ENCODE measurements around the gene ABCA5. TPM values are rescaled to one million over a fixed set of nuclear protein-coding genes. Genes with fewer than 3 reads are reported as not detected.
"Not testable (repeated sequence)": the region's sequence is repeated elsewhere in the genome, so short reads cannot be mapped to it uniquely, and the experiment has no call there.

ABCA5 gene
- polyA plus RNA-seq, 4 donors, result 11.5 to 135 (median 41.3) TPM

DNA sequence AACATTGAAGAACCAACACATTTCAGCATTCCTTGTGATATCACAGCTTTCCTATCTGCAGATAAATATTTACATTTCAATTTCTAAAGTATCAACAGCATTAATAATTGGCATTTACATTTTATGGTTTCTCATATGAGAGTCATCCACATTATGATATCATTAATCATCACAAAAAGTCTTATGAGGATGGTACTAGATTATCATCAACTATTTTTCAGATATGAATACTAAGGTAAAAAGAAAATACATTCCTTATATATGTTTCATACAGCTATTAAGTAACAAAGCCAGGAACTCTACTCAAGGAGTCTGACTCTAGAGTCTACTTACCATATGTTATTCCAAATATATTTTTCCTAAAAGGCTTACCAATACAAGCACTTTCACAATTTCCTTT is 40.7 kb downstream of the ABCA5 start:
- no peak overlapping the region for H3K4me3 ChIP-seq (ENCODE audit: low read depth in 1 of 3, low read length in 3 of 3)
- H3K27me3 ChIP-seq (ENCODE audit: control insufficient read depth in 3 of 3, insufficient read depth in 3 of 3, low read length in 3 of 3), result no peaks in the 10 kb centered on the region
- FAIRE-seq, result no peak
- H3K36me3 ChIP-seq (ENCODE audit: control insufficient read depth in 3 of 3, insufficient read depth in 2 of 3, low read depth in 1 of 3, low read length in 3 of 3), result peaks cover 3 to 22% (median 13%) of the 10 kb centered on the region in 3 donors
- no peaks in the 10 kb centered on the region for H3K9me3 ChIP-seq (ENCODE audit: control insufficient read depth in 2 of 2, insufficient read depth in 1 of 2, low read depth in 1 of 2, low read length in 1 of 2)
- DNase-seq, result no peak
- H3K27ac ChIP-seq (ENCODE audit: low read depth in 1 of 3, low read length in 2 of 3), result no peak overlapping the region
- H3K4me1 ChIP-seq (ENCODE audit: control insufficient read depth in 3 of 3, insufficient read depth in 2 of 3, low read depth in 1 of 3, low read length in 2 of 3), result no peaks in the 10 kb centered on the region

DNA sequence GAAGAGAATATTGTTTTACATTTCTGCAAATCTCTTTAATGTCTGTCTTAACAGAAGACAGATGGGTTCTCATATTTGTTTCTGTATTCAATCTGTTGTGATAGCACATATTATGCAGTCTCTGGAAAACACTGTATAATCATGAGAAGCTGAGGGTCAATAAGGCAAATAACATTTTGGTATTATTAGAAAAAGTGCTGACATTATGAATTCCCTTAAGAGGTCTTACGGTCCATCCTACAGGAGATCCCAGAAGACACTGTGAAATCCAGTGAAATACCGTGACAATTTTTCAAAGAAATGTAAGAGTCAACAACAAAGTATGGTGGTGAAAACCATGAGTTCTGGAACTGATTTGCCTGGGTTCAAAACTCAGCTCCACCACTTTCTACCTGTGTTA is 42.3 kb downstream of the ABCA5 start:
- Histone ChIP-seq H3K4me1 (ENCODE audit: control insufficient read depth in 3 of 3, insufficient read depth in 2 of 3, low read depth in 1 of 3, low read length in 2 of 3) (no peaks in the 10 kb centered on the region), H3K27me3 (ENCODE audit: control insufficient read depth in 3 of 3, insufficient read depth in 3 of 3, low read length in 3 of 3) (no peaks in the 10 kb centered on the region), H3K9me3 (ENCODE audit: control insufficient read depth in 2 of 2, insufficient read depth in 1 of 2, low read depth in 1 of 2, low read length in 1 of 2) (no peaks in the 10 kb centered on the region), H3K4me3 (ENCODE audit: low read depth in 1 of 3, low read length in 3 of 3) (no peak overlapping the region), H3K36me3 (ENCODE audit: control insufficient read depth in 3 of 3, insufficient read depth in 2 of 3, low read depth in 1 of 3, low read length in 3 of 3) (peaks cover 3 to 22% (median 13%) of the 10 kb centered on the region in 3 donors), H3K27ac (ENCODE audit: low read depth in 1 of 3, low read length in 2 of 3) (no peak overlapping the region)
- WGBS, 3 donors, result 94 to 100% (median 96%) methylated on average over 2 of the region's 2 CpGs
- DNase-seq (no peak), FAIRE-seq (no peak)

DNA sequence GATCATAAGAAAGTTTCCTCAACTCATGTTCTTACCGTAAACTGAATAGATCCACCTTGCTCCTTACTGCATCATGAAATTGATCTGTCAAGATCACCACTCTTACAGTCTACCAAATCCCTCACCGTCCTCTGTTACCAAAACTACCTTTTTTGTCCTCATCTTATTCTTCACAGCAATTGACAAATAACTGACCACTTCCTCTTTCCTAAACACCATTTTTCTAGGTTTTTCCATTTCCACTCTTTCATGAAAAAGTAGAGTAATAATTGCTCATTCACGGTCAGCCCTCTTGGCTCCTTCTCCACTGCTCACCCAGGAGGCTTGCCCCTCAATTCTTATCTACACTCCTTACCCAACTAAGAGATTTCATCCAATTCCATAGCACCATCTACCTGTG is 44.9 kb downstream of the ABCA5 start:
- no peak overlapping the region for H3K4me3 ChIP-seq (ENCODE audit: low read depth in 1 of 3, low read length in 3 of 3)
- H3K27me3 ChIP-seq (ENCODE audit: control insufficient read depth in 3 of 3, insufficient read depth in 3 of 3, low read length in 3 of 3), result no peaks in the 10 kb centered on the region
- WGBS, 3 donors, result 90 to 96% (median 93%) methylated on average over 3 of the region's 3 CpGs
- no peaks in the 10 kb centered on the region for H3K4me1 ChIP-seq (ENCODE audit: control insufficient read depth in 3 of 3, insufficient read depth in 2 of 3, low read depth in 1 of 3, low read length in 2 of 3)
- no peak for DNase-seq
- H3K36me3 ChIP-seq (ENCODE audit: control insufficient read depth in 3 of 3, insufficient read depth in 2 of 3, low read depth in 1 of 3, low read length in 3 of 3), result peaks cover 3 to 16% (median 11%) of the 10 kb centered on the region in 3 donors
- FAIRE-seq, result no peak
- H3K9me3 ChIP-seq (ENCODE audit: control insufficient read depth in 2 of 2, insufficient read depth in 1 of 2, low read depth in 1 of 2, low read length in 1 of 2), result no peaks in the 10 kb centered on the region
- no peak overlapping the region for H3K27ac ChIP-seq (ENCODE audit: low read depth in 1 of 3, low read length in 2 of 3)

DNA sequence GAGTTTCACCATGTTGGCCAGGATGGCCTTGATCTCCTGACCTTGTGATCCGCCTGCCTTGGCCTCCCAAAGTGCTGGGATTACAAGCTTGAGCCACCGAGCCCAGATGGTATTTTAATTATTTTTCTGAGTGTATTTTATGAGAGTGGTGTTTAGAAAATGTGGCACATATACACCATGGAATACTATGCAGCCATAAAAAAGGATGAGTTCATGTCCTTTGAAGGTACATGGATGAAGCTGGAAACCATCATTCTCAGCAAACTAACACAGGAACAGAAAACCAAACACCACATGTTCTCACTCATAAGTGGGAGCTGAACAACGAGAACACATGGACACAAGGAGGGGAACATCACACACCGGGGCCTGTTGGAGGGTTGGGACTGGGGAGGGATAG is 50.7 kb downstream of the ABCA5 start:
- not testable (repeated sequence) for H3K27ac ChIP-seq (ENCODE audit: low read depth in 1 of 3, low read length in 2 of 3); H3K9me3 ChIP-seq (ENCODE audit: control insufficient read depth in 2 of 2, insufficient read depth in 1 of 2, low read depth in 1 of 2, low read length in 1 of 2); DNase-seq; H3K4me1 ChIP-seq (ENCODE audit: control insufficient read depth in 3 of 3, insufficient read depth in 2 of 3, low read depth in 1 of 3, low read length in 2 of 3); H3K27me3 ChIP-seq (ENCODE audit: control insufficient read depth in 3 of 3, insufficient read depth in 3 of 3, low read length in 3 of 3); H3K4me3 ChIP-seq (ENCODE audit: low read depth in 1 of 3, low read length in 3 of 3); H3K36me3 ChIP-seq (ENCODE audit: control insufficient read depth in 3 of 3, insufficient read depth in 2 of 3, low read depth in 1 of 3, low read length in 3 of 3); FAIRE-seq
- WGBS, 3 donors, result 96 to 100% (median 99%) methylated on average over 4 of the region's 4 CpGs

DNA sequence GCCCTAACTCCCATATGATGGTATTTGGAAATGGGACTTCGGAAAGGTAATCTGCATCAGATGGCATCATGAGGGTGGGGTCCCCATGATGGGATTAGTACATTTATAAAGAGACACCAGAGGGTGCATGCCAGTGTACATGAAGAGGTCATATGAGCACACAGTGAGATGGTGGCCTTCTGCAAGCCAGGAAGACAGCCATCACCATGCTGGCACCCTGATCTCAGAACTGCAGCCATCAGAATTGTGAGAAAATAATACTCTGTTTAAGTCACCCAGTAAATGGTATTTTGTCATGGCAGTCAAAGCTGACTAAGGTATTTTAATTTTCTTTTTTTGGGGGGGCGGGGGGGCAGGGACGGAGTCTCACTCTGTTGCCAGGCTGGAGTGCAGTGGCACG is 51.2 kb downstream of the ABCA5 start:
- Histone ChIP-seq H3K4me1 (ENCODE audit: control insufficient read depth in 3 of 3, insufficient read depth in 2 of 3, low read depth in 1 of 3, low read length in 2 of 3) (no peaks in the 10 kb centered on the region), H3K4me3 (ENCODE audit: low read depth in 1 of 3, low read length in 3 of 3) (no peak overlapping the region), H3K36me3 (ENCODE audit: control insufficient read depth in 3 of 3, insufficient read depth in 2 of 3, low read depth in 1 of 3, low read length in 3 of 3) (peaks cover 0 to 8% (median 3%) of the 10 kb centered on the region in 3 donors), H3K27ac (ENCODE audit: low read depth in 1 of 3, low read length in 2 of 3) (no peak overlapping the region), H3K27me3 (ENCODE audit: control insufficient read depth in 3 of 3, insufficient read depth in 3 of 3, low read length in 3 of 3) (no peaks in the 10 kb centered on the region), H3K9me3 (ENCODE audit: control insufficient read depth in 2 of 2, insufficient read depth in 1 of 2, low read depth in 1 of 2, low read length in 1 of 2) (no peaks in the 10 kb centered on the region)
- DNase-seq (no peak), FAIRE-seq (no peak)
- WGBS, 3 donors, result 97 to 99% (median 97%) methylated on average over 4 of the region's 4 CpGs

DNA sequence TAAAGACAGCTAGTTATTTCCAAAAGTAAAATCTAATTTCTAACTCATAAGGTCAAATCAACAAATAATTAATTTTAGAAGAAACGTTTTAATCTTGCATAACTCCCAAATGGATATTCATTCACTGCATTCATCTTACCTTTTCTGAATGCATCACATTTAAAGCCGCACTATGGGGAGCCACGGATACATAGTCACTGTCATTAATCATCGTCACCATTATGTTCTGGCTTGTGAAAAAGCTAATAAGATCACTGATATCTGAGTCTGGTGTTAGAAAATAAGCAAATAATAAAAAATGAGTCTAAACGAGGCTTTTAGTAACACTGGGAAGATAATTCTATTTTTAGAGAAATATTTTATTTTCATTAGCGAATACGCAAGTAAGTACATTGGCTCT is 55.9 kb downstream of the ABCA5 start:
- peaks cover 0 to 6% (median 0%) of the 10 kb centered on the region in 3 donors for H3K36me3 ChIP-seq (ENCODE audit: control insufficient read depth in 3 of 3, insufficient read depth in 2 of 3, low read depth in 1 of 3, low read length in 3 of 3)
- no peaks in the 10 kb centered on the region for H3K4me1 ChIP-seq (ENCODE audit: control insufficient read depth in 3 of 3, insufficient read depth in 2 of 3, low read depth in 1 of 3, low read length in 2 of 3)
- no peak overlapping the region for H3K4me3 ChIP-seq (ENCODE audit: low read depth in 1 of 3, low read length in 3 of 3)
- H3K27ac ChIP-seq (ENCODE audit: low read depth in 1 of 3, low read length in 2 of 3), result no peak overlapping the region
- no peaks in the 10 kb centered on the region for H3K9me3 ChIP-seq (ENCODE audit: control insufficient read depth in 2 of 2, insufficient read depth in 1 of 2, low read depth in 1 of 2, low read length in 1 of 2)
- FAIRE-seq (no peak), DNase-seq (no peak)
- WGBS, 3 donors, result 82 to 86% (median 83%) methylated on average over 7 of the region's 7 CpGs
- no peaks in the 10 kb centered on the region for H3K27me3 ChIP-seq (ENCODE audit: control insufficient read depth in 3 of 3, insufficient read depth in 3 of 3, low read length in 3 of 3)

DNA sequence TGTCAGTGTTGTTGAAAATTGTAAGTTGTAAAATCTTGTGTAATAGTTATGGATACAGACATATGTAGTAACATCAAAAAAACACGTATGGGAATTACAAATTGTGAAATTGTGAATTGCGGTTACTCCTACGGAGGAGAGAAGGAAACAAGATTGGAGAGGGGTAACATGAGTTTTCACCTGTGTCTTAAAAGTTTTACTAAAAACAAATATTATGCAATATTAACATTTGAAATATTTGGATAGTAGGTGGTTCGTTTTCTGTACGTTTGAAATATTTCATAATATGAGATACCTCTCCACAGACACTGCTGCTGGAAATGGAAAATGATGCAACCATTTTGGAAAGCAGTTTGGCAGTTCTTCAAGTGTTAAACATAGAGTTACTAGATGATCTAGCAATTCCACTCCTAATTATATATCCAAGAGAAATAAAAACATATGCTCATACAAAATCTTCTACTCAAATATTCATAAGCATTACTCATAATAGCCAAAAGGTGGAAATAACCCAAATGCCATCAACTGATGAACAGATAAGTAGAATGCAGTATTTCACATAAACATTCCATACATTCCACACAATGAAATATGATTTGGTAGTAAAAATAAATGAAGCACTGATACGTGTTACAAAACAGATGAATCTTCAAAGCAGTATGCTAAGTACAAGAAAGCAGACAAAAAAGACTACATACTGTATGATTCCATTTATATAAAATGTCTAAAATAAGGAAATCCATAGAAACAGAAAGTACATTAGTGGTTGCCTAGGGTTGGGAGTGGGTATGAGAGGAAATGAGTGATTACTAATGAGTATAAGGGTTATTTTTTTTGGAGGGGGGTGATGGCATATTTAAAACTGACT is 57.6 kb downstream of the ABCA5 start:
- H3K9me3 ChIP-seq (ENCODE audit: control insufficient read depth in 2 of 2, insufficient read depth in 1 of 2, low read depth in 1 of 2, low read length in 1 of 2), result no peaks in the 10 kb centered on the region
- no peak overlapping the region for H3K4me3 ChIP-seq (ENCODE audit: low read depth in 1 of 3, low read length in 3 of 3)
- H3K4me1 ChIP-seq (ENCODE audit: control insufficient read depth in 3 of 3, insufficient read depth in 2 of 3, low read depth in 1 of 3, low read length in 2 of 3), result no peaks in the 10 kb centered on the region
- FAIRE-seq (no peak), DNase-seq (no peak)
- H3K27ac ChIP-seq (ENCODE audit: low read depth in 1 of 3, low read length in 2 of 3), result no peak overlapping the region
- no peaks in the 10 kb centered on the region for H3K27me3 ChIP-seq (ENCODE audit: control insufficient read depth in 3 of 3, insufficient read depth in 3 of 3, low read length in 3 of 3)
- no peaks in the 10 kb centered on the region for H3K36me3 ChIP-seq (ENCODE audit: control insufficient read depth in 3 of 3, insufficient read depth in 2 of 3, low read depth in 1 of 3, low read length in 3 of 3)
- WGBS, 3 donors, result 78 to 87% (median 85%) methylated on average over 6 of the region's 6 CpGs

DNA sequence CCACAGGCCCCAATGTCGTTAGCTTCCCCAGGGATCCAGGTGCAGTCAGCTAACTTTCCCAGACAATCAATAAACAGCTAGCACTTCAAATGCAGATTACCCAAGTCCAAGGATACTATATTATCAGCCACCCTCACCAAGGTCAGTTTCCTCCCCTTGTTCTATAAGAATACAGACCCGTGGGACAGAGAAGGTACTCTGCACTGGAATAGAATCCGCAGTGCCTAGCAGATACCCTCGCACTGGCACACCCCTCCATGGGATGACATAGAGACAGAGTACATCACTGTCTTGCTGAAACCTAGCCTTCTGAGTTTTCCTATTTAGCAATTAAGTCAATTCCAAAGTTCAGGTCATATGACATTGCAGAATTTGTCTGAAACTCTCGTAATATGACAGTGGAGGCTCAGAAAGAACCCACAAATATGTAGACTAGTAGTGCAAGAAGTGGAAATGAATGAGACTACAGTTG is 58.4 kb downstream of the ABCA5 start:
- FAIRE-seq (no peak), DNase-seq (peak in 1 of 2 donors; percentile 63)
- 66 to 84% (median 76%) methylated on average over 5 of the region's 5 CpGs for WGBS, 3 donors
- Histone ChIP-seq H3K9me3 (ENCODE audit: control insufficient read depth in 2 of 2, insufficient read depth in 1 of 2, low read depth in 1 of 2, low read length in 1 of 2) (no peaks in the 10 kb centered on the region), H3K36me3 (ENCODE audit: control insufficient read depth in 3 of 3, insufficient read depth in 2 of 3, low read depth in 1 of 3, low read length in 3 of 3) (peaks cover 0 to 3% (median 0%) of the 10 kb centered on the region in 3 donors), H3K27ac (ENCODE audit: low read depth in 1 of 3, low read length in 2 of 3) (peak overlapping the region in 2 of 3 donors; percentile 20 to 26), H3K27me3 (ENCODE audit: control insufficient read depth in 3 of 3, insufficient read depth in 3 of 3, low read length in 3 of 3) (no peaks in the 10 kb centered on the region), H3K4me3 (ENCODE audit: low read depth in 1 of 3, low read length in 3 of 3) (no peak overlapping the region), H3K4me1 (ENCODE audit: control insufficient read depth in 3 of 3, insufficient read depth in 2 of 3, low read depth in 1 of 3, low read length in 2 of 3) (no peaks in the 10 kb centered on the region)
